ENCODE results near the gene FEV.

Gene FEV

DNA sequence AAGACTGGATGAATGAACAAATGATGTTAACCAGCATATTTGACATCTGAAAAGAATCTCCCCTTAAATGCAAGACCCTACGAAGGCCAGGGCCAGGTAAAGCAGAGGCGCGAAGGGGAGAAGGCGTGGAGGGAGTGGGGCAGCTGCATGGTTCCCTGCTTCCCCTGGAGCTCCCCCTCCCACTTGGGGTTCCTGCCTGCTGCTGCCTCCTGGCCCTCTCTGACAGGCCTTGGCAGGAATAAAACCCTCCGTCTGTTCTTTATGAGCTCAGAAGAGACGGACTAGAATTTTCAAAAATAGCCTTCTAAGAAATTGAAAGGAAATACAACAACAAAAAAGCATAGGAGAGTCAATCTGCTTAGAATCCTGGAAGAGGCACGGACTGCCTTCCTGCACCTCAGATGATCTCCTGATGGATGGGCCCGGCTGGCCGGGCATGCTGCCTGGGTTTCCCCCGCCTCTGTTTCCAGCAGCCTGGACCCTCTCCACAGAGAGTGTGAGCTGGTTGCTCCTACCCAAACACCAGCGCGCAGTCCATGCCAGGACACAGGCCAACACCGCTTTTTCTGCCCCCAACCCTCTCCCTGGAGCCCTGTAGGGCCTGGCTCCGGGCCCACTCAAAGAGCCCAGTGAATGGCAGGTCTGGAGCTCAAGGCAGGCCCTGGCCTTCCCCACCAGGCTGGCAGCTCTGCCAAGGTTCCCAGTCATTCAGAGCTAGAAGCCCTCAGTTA, 32.4 kb upstream of the FEV start:
- DNase-seq, result peak in 43 of 51 donors; percentile 13 to 89 (median 65)

DNA sequence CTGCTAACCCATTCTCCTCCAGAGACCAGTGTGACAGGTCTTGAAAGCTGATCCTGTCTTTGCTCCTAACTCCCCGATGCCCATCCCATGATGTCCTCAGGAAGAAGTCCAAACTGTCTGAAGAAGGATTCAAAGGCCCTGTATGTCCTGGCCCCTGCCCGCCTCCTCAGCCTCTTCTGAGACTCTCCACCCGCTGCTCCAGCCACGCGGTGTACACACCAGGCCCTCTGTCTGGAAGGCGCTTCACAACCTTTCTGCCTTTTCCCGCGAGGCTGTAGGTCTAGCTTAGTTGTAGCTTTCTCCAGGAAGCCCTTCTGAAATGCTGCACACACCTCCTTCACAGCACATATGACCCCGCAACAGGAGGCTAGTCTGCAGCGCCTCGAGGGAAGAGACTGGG, 31.7 kb upstream of the FEV start:
- DNase-seq, result no peak

DNA sequence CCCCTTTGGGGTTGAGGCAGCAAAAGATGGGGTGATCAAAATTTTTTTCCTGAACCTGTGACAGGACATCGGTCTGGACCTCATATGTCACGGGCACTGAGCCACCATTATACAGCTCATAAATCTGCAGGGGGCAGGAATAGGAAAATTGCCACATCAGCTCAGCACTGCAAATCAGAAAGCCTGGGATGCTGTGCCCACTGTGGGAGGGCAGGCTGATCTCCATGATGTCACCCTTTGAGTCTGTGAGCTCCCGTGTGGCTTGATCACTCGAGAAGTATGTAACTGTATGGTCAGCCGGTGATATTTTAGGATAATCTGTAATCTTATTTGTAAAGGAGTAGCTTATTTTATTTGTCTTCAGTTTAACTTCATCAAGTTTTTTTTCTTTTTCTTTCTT, 25.9 kb upstream of the FEV start:
- no peak for DNase-seq

DNA sequence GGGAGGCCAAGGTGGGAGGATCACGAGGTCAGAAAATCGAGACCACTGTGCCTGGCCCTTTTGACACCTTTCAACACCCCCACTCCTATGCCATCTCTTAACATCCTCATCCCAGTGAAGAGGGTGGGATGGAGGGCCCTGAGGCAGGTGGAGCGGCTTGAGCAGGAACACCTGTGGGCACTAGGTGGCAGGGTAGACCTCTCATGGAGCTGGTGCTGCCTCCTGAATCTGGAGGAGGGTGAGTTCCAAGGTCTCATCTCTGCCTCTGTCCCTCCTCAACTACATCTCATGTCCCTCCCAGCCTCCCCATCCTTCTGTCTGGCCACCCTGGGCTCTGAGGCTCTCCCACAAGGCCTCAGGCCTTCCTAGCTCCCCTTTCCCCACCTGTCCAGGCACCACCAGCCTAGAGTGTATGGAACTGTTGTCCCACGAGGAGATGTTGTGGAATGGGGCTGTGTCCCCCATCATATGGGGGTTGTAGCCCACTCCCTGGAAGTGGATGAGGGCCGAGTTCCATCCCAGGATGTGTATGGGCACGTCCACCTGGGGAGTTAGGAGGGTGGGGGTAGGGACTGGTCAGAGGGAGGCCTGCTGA, 25.3 kb upstream of the FEV start:
- no peak for DNase-seq

DNA sequence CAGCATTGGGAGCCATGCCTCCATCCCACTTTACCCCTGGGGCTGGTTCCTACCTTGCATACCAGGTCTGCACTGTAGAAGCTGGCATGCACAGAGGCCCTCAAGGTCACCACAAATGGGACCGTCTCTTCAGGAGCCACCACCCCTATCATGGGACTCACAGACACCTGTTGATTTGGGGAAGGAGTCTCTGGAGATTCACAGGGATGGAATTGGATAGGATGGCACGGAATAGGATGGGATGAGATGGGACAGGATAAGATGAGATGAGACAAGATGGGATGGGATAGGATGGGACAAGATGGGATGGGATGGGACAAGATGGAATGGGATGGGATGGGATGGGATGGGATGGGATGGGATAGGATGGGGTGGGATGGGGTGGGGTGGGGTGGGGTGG, 24.3 kb upstream of the FEV start:
- no peak for DNase-seq

DNA sequence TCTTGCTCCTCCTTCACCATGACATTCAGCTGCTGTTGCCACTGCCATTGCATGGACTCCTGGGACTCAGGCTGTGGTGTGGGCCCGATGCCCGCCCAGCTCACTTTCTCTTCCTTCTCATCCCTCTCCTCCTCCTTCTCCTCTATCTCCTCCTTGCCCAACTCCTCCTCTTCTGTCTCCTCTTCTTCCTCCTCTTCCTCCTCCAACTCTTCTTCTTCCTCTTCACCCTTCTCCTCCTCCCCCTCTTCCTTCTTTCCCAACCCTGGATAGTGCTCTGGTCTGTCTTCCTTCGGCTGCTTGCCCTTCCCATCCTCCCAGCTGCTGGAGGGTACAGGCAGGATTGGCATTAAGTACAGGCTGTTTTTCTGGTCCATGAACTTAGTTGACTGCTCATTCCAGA, 19.0 kb upstream of the FEV start:
- no peak for DNase-seq

DNA sequence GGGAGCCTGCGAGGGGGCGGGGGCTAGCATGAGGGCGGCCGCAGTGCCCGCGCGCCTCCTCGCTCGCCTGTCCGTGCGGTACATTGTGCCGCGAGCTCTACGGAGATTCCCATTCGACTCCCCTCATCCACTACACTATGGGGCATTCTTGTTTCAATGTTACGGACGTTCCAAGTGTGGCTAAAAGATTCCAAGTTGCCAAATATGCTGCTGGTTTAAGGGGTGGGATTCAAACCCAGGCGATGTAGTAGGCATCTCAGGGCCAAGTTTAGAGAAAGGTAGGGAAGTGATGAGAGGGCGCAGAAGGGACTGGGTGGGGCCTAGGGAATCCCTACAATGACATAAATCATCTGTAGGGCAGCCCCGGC, 18.3 kb upstream of the FEV start:
- DNase-seq, result no peak

DNA sequence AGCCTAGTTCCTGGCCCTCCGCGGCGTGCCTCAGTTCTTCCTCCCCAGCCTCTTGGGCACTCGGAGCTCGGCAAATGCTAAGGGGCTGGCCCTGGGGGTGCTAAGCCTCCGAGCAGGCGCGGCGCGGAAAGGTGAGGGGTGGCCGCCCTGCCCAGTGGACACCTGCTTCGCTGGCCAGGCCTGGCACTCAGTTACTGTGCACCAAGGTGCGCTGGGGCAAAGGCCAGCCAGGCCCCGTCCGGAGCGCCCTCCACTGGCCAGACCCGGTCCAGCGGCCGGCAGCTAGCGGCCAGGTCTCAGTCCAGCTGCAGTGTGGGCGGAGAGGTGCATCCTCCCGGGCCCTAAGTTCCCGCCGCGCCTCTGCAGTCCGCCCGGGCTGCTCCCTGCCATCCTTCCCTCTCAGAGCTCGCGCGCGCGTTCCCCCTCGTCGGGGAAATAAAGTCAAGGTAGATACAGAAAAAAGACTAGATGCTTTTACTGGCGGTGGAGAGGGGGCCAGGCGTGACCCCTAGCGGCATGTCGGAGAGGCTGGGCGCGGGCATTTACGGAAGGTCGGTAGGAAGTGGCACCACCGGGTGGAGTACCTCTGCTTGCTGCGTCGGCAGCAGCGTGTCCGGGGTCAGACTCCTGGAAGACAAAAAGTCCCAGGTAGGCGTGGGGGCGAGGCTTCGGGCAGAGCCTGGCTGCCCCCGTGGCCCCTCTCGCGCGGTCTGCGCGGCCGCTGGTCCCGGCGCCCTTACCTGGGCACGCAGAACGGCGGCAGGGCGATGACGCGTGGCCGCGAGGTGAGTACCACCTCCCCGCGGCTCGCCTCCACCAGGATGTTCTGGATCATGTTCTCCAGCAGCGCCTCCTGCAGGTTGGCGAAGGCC, 17.6 kb upstream of the FEV start:
- peak in 5 of 51 donors; percentile 11 to 39 (median 19) for DNase-seq

DNA sequence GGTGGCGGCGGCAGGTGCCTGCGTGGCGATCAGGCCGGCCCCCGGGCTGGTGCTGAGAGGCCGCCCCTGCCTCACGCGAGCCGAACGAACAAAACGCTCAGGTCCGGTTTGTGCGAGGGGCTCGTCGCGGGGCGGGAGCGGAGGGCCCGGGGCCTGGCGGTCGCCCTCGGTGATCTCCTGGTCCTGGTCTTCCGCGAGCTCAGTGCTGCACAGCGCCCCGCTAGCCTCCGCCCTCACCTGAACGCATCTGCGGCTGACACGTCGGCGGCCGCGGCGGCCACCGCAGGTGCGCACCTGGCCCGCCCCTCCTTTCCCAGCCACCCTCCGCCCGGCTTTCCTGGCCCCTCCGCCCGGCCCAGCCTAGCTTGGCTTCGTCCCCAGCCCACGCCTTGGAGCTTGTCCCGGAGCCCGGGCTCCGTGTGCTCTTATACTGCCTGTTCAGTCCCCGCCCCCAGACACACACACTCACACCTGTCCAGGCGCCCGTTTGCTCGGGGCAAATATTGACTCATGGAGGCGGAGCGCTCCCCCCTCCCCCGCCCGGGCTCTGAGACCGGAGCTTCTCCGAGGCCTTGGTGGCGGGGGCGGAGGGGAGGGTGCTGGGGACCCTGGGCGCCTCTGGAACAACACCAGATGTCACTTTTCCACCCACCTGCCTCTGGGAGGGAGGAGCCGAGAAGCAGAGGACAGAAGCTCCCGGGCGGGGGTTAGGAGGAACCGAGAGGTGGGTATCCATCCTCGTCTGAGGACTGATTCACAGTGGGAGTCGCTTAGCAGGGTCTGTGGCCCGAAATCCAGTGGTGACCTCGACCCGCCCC, 16.8 kb upstream of the FEV start:
- peak in 1 of 51 donors; percentile 10 for DNase-seq

DNA sequence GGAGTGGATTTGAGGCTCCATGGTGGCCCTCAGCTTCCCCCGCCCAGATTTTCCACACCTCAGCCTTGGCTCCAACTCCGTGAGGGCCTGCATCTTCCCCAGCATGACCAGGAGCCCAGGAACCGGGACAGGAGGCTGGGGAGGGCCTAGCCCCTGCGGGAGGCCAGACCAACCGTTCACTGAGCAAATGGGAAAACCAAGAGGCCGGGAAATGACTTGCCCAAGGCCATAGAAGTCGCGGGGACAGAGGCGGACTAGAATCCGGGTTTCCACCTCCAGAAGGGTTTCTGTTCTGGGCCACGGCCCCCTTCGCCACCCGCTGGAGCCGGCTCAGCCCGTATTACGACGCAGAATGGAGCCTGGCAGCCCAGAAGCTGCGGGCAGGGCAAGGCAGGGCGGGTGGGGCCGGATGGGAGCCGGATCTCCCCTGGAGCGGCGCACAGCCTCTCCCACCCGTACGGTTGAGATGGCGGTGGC, 16.2 kb upstream of the FEV start:
- no peak for DNase-seq

DNA sequence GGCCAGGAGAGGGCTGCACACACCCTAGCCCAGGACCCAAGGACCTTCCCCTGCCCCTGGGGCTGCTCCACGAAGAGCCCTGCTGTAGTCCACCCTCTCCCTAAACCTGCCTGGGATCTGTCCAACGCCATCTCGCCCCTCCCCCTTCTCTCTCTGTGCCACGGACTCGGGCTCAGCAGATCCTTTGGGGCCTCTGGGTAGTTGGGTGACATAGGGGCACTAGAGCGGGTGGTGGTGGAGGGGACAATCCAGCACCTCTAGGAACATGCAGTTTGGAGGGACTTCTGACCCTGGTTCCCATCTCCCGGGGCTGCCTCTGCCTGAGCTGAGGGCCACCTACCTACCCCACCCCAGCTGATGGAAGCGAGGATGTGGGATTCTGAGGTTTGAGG, 15.6 kb upstream of the FEV start:
- DNase-seq, result no peak

DNA sequence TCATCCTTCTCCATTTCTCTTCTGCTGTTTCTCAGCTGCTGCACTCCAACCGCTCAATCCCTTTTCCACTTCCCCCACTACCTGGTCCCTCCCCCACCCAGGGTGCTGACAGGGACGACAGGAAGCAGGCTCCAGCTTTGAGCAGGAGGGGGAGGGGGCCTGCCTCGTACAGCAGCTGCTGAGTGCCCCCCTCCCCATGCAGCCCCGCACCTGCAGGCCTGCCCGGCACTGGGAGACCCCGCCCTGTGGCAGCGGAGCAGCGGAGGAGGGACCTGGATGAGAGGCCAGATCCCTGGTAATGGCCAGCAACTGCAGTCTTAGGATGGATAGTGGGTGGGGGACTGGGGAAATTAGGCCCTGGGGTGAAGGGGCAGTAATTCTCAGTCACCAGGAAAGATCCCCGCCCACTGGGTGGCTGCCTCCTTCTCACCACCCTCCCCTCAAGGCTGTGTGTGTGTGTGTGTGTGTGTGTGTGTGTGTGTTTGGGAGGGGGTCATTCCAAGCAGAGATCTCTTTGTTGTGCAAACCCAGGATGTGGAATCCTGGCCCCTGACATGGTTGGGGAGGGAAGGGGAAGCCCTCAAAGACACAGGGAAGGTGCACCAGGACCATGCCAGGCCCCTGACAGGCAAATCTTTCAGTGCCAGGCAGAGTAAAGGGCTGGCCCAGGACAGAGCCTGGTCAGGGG, 15.0 kb upstream of the FEV start:
- DNase-seq, result no peak

DNA sequence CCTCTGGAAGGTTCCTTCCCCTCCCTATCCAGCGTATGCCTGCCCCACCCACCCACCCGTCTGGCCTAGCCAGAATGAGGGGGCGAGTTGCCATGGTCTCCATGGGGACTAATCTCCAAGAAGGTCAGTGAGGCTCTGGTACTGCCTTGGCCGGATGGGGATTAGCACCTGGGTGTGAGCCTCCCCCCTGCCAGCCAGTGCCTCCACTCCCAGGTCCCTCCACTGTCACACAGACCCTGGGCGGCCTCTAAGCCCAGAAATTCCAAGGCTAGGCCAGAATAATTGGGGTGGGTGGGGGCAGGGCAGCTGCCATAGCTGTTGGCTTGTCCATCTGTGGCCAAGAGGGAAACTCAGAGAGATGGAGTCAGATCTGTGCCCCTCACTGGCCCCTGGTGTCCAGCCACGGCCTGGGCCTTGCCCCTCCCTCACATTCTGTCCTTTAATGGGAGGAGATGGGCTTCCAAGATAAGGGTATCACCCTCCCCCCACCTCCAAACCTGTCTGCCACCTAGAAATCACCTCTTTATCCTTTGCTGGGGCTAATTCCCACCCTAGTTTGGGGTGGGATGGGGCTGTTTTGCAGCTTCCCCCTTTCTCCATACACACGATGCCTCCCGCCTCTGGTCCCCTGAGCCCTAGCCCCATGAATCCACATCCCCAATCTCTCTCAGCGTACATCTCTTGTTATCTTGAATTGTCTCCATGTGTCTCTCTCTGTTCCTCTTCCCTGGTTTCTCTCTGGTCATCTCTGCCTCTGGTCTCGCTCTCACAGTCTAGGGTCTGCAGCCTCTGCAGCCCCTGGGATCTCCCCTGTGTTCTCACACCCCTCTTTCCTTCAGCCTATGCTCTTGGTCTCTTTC, 14.3 kb upstream of the FEV start:
- no peak for DNase-seq

DNA sequence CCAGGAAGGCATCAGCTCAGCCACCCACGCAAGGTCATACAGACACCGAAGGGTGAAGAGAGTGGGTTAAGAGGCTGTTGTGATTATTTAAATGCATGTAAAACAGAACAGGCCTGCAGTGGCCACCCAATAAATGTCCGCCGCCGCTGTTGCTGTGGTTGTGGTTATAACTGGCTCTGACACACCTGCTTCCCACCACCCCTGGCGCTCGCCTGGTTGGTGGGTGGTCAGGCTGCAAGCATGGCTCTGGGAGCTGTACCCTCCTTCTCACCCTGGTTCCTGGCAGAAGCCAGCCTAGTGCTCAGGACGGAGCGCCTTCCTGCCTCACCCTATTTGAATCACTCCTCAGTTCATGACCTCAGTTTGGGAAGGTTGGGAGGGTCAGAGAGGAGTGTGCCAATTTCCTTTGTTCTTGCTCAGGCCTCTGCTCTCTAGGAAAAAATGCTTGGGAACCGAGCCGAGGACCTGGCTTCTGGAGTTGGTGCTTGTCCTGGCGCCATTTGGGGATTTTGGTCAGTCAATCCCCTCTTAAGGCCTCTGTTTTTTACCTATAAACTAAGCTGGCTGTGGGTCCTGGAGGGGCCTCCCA, 13.5 kb upstream of the FEV start:
- no peak for DNase-seq

DNA sequence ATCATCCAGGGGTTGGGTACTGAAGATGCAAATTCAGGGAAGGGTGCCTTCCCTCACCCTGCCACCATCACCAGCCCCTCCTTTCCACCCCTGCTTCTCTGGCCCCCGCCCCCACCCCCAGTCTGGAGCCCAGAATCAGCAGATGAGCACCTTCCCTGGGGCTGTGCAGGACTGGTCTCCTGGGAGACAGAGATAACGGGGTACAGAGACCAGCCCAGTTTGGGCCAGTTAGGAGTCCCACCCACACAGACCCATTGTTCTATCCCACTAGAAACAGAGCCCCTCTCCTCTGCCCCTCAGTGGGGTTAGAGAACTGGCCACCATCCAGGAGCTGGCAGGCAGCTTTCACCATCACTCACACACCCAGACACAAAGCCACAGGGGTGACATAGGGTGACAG, 12.7 kb upstream of the FEV start:
- DNase-seq, result no peak

DNA sequence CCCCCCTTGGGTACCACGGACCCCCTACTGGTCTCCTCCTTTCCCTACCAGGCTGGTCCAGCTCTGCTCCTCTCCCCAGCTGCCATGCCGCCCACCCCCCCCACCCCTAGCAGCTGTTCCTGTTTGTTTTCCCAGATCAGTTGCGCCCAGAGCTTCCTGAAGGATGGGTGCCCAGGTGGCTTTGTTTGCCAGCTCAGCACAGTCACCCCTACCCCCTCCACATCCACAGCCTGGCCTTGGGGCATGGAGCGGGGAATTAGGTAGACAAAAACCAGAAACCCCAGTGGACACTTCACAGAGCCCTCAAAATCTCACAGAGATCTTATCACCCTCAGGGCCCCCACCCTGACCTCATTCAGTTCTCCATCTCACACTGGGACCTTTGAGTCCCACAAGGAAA, 12.0 kb upstream of the FEV start:
- no peak for DNase-seq

DNA sequence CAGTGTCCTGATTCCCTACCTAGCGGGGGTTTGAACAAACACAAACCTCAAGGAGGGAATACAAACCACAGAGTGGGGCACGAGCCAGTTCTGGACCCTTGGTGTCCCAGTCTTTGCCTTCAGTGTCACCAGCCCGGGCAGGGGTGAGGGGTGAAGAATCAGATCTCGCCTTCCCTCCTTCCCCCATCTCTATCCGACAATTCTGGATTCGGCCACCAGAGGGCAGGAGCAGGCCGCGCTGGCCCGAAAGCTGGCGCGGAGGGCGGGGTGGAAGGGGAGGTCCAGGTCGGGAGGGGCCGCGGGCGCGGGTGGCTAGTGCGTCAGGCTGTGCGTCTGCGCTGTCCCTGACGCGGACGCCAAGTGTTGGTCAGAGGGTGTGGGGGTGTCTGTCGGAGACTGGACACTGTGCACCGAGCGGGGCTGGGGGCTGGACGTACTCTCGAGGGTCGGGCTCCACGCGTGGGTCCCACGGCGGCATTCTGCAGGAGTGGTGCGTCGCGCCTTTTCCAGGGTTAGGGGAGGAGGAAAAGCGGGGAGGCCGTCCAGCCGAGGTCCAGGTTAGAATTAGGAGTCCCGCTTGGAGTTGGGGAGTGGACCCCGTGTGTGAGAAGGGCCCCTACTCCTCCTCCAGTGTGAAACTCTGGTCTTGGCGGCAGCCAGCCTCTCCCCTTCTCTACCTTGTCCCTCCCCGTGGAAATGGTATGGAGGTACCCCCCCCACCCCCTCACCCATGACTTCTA, 11.2 kb upstream of the FEV start:
- peak; percentile 6 to 91 (median 73) for DNase-seq

DNA sequence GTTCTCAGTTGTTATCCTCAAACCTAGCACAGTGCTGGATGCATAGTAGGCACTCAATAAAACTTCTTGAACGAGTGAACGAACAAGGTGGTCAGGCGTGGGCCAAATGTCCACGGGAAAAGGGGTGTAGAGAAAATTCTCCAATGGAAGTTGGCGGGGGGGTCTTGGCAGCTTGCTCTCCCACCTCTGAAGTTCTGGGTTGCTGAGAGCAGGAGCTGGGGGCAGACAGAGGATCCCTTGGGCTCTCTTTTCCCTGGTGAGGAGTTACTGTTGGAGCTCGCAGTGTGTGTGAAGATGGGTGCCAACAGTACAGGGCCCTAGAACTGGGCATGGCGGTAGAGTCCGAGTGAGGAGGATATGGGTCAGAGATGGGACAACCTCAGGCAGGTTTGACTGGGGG, 10.6 kb upstream of the FEV start:
- DNase-seq, result no peak
